LNCaP clone FGC (cell line): ENCODE results near the gene TRPT1.

ENCODE experiments used
- DNase-seq: peaks from one replicate; pipeline ENCODE4 v3.0.0-alpha.2; 2011; ENCODE audit warnings: low read depth
- H3K4me3 ChIP-seq: 2 replicates; pipeline ENCODE4 v1.5.1; 2011; ENCODE audit warnings: mild to moderate bottlenecking, low read depth, low read length, control low read depth
- TF ChIP-seq, protein P1 (sequence below): IDR thresholded peaks from 2 replicates; pipeline ENCODE4 v1.5.1; 2012; ENCODE audit warnings: mild to moderate bottlenecking; ENCODE audit not compliant: control insufficient read depth, insufficient read depth; ENCODE audit errors: extremely low read depth

Gene TRPT1

DNA sequence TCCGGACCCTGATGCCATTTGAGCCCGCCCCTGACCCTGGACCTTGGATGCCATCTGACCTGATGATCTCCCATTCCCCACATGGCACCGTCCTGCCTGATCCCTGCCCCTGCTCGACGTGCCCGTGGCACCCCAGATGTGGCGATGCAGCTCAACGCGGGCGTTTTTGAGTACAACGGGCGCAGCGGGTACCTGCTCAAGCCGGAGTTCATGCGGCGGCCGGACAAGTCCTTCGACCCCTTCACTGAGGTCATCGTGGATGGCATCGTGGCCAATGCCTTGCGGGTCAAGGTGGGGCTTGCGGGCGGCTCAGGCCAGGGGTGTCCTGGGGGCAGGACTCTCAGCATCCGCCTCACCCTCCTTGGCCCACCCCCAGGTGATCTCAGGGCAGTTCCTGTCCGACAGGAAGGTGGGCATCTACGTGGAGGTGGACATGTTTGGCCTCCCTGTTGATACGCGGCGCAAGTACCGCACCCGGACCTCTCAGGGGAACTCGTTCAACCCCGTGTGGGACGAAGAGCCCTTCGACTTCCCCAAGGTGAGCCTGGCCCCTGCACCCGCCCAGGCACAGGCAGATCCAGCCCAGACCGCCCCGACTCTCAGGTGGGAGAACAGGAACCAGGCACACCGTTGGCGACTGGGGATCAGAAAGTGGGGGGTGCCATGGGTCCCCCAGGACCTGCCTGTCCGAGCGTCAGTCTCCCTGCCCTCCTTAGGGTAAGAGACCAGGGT, 36.5 kb upstream of the TRPT1 start:
- TF ChIP-seq, protein P1, sequence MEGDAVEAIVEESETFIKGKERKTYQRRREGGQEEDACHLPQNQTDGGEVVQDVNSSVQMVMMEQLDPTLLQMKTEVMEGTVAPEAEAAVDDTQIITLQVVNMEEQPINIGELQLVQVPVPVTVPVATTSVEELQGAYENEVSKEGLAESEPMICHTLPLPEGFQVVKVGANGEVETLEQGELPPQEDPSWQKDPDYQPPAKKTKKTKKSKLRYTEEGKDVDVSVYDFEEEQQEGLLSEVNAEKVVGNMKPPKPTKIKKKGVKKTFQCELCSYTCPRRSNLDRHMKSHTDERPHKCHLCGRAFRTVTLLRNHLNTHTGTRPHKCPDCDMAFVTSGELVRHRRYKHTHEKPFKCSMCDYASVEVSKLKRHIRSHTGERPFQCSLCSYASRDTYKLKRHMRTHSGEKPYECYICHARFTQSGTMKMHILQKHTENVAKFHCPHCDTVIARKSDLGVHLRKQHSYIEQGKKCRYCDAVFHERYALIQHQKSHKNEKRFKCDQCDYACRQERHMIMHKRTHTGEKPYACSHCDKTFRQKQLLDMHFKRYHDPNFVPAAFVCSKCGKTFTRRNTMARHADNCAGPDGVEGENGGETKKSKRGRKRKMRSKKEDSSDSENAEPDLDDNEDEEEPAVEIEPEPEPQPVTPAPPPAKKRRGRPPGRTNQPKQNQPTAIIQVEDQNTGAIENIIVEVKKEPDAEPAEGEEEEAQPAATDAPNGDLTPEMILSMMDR: no peak
- H3K4me3 ChIP-seq: no peak overlapping the region
- no peak for DNase-seq

DNA sequence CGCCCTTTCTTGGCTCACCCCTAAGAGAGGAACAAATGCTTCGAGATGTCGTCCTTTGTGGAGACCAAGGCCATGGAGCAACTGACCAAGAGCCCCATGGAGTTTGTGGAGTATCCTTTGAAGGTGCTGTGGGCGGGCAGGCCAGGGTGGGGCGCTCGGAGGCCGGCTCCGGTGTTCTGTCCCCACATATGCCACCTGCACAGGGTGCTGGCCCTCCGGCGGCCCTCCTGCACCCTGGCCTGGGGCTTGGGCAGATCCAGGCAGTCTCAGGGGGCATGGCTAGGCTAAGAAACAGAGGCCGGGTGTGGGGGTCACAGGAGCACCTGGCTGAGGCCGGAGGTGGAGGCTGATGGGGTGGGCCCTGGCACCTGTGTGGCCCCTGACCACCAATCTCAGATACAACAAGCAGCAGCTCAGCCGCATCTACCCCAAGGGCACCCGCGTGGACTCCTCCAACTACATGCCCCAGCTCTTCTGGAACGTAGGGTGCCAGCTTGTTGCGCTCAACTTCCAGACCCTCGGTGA, 35.6 kb upstream of the TRPT1 start:
- no peak overlapping the region for H3K4me3 ChIP-seq
- no peak for DNase-seq
- TF ChIP-seq, protein P1: no peak

DNA sequence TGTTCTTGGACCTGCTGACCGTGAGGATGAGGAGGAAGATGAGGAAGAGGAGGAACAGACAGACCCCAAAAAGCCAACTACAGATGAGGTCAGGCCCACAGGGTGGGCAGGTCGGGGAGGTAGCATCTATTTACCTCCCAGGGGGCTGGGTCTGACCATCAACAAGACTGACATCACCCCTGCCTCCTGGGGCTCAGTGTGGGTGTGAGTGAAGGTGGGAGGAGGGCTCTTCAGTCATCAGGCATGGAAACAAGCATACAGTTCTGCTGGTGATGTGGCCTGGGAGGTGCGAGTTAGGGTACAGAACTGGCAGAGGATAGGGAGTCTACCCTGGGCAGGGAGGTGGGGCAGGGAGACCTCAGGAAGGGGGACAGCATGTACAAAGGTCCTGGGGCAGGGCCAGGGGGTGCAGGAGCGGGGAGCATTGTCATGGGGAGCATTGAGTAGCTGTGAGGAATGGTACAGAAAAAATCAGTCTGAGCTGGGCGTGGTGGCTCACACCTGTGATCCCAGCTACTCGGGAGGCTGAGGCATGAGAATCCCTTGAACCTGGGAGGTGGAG, 34.2 kb upstream of the TRPT1 start:
- no peak for DNase-seq
- TF ChIP-seq, protein P1: no peak
- H3K4me3 ChIP-seq: no peak overlapping the region

DNA sequence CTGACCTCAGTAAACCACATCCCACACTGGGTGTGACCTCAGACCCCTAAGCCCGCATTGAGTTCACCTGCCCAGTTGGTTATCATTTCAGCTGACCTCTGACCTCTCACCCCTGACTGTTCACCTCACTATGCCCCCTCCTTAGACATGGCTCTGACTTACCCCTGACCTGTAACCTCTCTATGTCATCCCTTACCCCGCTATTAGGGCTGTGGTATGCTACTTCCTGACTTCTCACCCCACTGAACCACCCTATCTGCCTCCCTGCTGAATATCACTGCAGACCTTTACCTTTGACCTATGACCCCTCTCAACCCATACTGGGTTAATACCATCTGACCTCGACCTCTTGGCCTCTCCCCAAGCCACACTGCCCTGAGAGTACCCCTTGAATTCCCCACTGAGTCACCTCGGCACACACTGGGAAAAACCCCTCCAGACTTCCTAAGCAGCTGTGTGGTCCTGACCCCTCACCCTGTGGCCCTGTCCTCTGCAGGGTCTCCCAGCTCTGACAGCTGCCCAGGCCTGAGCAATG, 33.6 kb upstream of the TRPT1 start:
- TF ChIP-seq, protein P1: no peak
- no peak for DNase-seq
- H3K4me3 ChIP-seq: no peak overlapping the region

DNA sequence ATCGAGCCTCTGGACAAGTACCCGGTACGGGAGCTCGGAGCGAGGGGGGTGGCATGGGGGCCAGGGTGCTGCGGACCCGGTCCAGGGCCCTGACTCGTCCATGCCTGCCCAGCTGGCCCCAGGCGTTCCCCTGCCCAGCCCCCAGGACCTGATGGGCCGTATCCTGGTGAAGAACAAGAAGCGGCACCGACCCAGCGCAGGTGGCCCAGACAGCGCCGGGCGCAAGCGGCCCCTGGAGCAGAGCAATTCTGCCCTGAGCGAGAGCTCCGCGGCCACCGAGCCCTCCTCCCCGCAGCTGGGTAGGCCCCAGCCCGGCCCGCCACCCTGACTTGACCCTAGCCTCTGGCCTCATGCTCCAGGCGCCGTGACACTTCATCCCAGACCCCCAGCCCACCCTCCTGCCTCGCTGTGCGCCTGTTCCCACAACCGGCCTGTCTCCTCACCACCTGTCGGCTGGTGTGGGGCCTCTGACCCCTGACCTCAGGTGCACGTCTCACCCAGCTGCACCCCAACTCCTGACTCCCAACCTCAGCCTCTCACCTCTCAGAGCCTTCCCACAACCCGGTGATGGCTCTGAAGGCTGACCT, 33.1 kb upstream of the TRPT1 start:
- DNase-seq: no peak
- H3K4me3 ChIP-seq: no peak overlapping the region
- TF ChIP-seq, protein P1: no peak

DNA sequence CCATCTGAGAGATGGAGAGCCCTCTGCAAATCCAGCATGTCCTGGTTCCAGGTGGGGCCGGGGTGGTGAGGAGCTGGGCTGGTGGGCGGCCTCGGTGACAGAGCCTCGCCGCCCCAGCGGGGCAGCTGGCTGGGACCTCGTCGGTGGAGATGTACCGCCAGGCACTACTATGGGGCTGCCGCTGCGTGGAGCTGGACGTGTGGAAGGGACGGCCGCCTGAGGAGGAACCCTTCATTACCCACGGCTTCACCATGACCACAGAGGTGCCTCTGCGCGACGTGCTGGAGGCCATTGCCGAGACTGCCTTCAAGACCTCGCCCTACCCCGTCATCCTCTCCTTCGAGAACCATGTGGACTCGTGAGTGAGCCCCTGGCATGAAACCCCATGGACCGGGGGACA, 32.4 kb upstream of the TRPT1 start:
- TF ChIP-seq, protein P1: no peak
- H3K4me3 ChIP-seq: no peak overlapping the region
- DNase-seq: no peak
